ENCODE measurements around the gene CREG1.

The CREG1 gene

DNA sequence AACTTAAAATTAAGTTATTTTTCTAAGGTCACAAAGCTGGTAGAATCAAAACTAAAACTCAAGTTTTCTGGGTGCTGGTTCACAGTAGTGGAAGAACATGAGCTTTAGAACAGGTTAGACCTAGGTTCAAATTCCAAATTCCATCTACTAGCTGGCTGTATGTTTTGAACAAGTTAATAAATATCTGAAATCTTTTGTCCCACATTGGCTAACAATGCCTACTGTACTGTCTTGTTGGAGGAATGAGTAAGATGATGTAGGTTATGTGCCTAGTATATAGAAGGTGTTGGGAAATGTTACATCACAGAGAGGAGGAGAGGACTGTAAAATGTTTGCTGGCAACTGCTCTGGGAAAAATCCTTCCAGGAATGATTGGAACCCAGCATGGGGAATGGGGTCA lies 21.2 kb downstream of the CREG1 start:
- no peak for DNase-seq (ENCODE audit: low spot score)

GRCh38 chr1:167529829-167530474 lies 23.6 kb downstream of the CREG1 start:
- no peak for DNase-seq (ENCODE audit: low spot score)

GRCh38 chr1:167528057-167528728 lies 25.4 kb downstream of the CREG1 start:
- no peak for DNase-seq (ENCODE audit: low spot score)

DNA sequence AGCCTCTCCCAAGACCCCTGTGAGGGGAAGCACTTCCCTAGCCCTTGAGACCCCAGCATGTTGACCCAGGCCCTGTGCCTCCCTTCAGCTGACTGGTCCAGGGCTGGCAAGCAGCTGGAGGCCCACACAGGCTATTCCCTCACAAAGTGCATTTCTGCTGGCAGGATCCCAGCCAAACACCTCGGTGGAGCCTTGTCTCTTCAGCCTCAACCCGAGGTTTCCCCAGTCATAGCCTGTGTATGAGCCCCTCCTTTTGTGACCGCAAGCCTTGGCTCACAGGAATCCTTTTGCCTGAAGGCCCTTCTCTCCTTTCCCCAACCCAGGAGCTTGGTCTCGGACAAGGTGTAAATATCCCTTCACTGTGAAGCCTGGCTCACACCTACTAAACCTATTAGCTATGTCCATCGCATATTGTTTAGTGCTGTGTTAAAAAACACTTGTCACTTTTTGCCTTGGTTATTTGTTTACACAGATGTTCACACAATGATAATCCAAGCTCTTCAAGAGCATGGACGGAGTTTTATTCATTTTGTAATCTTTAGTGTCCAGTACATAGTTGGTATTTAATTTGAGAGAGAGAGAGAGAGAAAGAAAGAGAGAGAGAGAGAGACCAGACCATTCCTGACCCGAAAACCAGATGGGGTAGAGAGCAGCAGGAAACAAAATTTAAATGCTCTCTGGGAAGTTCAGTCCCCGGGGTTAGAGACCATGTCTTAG lies 26.7 kb downstream of the CREG1 start:
- no peak for DNase-seq (ENCODE audit: low spot score)

DNA sequence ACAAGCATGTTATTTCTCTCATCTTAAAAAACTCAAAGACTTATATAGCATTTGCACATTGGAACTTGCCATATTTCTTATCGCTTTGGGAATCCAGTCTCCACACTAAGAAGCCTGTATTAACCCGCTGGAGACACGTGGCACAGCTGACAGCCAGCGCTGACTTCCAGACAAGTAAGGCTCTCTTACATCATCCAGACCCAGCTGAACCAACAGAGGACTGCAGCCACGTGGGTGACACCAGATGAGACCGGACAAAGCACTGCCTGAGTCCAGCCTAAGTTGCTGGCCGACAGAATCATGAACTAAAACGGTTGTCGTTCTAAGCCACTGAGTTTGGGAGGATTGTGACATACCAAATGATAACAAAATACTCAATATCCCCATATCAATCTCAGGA lies 28.9 kb downstream of the CREG1 start:
- no peak for DNase-seq (ENCODE audit: low spot score)

- no peak for DNase-seq (ENCODE audit: low spot score)
Measured at GRCh38 chr1:167522246-167522645, 31.3 kb downstream of the CREG1 start.

DNA sequence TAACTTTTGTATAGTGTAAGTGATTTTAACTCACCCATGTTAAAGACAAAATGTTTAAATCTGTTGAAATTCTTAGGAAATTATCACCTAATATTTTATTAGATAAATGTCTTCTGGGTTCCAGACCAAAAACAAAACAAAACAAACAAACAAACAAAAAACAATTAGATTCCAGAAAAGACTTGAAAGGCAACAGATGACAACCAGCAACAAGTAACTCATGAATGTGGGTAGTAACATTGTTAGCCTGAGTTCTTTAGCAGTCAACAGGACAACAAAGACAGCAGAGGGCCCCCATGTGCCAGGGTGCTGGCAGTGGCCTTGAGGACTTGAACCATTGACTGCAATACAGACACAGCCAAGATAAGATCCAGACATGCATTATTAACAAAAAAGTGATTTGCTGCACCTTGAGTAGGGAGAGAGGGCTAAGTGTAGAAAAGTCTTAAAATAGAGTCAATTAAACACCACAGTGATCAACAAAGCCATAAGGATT lies 32.8 kb downstream of the CREG1 start:
- peak; percentile 61 for DNase-seq (ENCODE audit: low spot score)

GRCh38 chr1:167518331-167518700 lies 35.2 kb downstream of the CREG1 start, which contains the start of gene CD247:
TSS of gene CD247 (minus strand) at chr1:167518529. CDS start at chr1:167518465, 64 bp downstream.
- no peak for DNase-seq (ENCODE audit: low spot score)

GRCh38 chr1:167517535-167518330 lies 35.8 kb downstream of the CREG1 start:
- DNase-seq (ENCODE audit: low spot score), result no peak

GRCh38 chr1:167516404-167517388 lies 36.9 kb downstream of the CREG1 start:
- DNase-seq (ENCODE audit: low spot score), result no peak

DNA sequence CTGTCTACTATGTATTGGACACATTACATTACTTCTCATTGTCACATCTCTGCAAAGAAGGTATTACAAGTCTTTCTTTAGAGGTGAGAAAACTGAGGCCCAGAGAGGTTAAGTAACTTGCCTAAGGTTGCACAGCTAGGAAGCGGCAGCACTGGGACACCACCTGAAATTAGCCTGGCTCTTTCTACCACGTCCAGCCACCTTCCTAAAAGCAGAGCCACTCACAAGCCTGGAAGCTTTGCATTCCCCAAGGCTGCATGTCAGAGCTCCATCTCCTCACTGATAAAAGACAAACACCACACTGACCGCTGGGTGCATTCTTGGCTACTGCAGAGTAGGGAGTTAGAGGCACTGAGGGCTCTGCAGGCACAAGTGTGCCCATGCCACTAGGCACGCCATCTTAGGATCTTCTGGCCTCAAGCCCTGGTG lies 37.7 kb downstream of the CREG1 start:
- no peak for DNase-seq (ENCODE audit: low spot score)

DNA sequence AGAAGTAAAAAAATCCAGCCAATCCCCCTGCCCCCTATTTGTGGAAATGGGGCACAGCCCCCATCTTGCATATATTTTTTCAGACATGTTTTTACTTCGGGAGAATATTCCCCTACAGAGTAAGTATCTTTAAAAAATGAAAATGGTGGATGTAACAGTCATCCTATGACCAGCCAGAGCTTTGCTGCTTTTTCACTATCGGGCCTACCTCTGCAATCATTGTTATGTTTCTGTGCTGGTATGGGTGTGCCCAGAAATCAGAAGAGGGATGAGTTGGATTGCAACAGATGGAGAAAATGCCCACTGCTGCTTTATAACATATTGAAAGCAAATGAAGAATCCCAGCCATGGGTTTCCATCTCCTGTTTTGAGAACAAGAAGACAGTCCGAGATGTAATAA lies 38.1 kb downstream of the CREG1 start:
- DNase-seq (ENCODE audit: low spot score), result no peak

GRCh38 chr1:167514288-167514687 lies 39.3 kb downstream of the CREG1 start:
- no peak for DNase-seq (ENCODE audit: low spot score)

GRCh38 chr1:167512046-167512654 lies 41.4 kb downstream of the CREG1 start:
- no peak for DNase-seq (ENCODE audit: low spot score)

DNA sequence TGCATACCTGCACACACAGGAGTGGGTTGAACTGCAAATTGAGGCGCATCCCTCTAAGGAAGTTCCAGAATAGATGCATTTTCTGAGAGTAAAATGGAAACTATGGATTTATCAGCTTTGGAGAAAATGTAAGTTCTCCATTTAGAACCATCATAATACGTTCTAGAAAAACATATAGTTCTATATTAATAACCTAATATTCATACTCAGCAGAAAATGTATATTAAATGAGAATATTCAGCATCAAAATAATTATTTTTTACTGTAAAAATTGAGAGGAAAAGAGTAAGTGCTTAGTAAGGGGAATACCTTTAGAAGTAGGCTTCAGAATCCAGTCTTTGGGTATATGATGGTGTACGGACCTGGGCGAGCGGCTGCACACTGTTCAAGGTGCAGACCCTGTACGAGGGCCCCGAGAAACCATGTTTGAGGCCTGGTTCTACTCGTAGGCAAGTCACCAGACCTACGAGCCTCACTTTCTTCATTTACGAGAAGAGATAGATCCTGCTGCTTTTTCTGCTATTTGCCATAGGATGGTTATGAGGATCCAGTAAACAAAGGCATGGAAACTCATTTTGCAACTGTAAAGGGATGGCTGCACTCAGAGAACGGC lies 42.1 kb downstream of the CREG1 start:
- no peak for DNase-seq (ENCODE audit: low spot score)

- DNase-seq (ENCODE audit: low spot score), result no peak
Measured at GRCh38 chr1:167510881-167511280, 42.7 kb downstream of the CREG1 start.

DNA sequence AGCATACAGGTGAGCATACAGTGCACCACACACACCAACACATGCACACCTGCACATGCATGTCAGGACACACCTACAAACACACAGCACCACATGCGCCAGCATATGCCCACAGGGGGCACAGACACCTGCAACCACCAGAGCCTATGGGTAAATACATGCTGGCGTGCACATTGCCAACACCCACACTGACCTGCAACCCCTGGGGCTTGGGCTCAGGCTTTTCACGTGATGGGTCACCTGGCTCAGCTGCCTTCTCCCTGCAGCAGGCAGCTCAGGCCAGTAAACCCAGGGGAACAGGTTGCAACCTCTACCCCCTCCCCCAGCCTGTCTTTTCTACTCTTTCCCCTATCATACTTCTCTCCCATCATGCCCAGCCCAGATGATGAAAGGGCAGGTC lies 43.3 kb downstream of the CREG1 start:
- no peak for DNase-seq (ENCODE audit: low spot score)

DNA sequence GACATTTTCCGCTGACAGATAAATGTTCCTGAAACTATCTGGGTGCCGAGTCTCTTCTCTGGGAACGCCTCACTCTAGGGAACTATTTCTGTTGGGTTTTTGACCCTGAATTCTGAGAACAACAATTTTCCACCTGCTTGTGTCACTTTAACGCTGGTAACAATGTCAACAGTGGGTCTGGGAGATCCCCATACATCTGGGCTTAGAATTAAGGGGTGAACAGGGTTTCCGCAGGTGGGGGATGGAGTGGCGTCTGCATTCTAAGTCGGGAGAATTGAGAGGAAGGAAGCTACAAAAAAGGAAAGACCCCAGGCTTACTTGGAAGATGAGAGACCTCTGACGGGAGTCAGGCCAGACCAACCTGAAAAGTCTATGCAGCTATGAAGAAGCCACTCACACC lies 44.0 kb downstream of the CREG1 start:
- DNase-seq (ENCODE audit: low spot score), result no peak

- DNase-seq (ENCODE audit: low spot score), result no peak
Measured at GRCh38 chr1:167507719-167508118, 45.8 kb downstream of the CREG1 start.

DNA sequence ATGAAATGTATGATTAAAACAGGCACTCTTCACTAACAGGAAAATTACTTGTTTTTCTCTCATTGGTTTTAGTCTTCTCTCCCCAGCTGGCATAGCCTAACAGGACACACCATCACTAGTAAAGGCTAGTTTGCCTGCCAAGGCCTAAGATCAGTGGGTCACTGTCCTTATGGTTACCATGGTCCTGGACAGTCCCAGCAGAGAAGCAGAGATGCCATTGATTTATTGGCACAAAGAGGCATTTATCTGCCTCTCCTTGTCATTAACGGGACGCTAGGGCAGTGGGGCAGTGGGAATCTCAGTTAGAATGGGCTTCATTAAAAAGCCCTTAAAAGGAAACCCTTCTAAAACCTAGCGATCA lies 49.1 kb downstream of the CREG1 start:
- no peak for DNase-seq (ENCODE audit: low spot score)

Measured in hematopoietic multipotent progenitor cell treated with erythropoietin and hydrocortisone succinate and interleukin-3 and kit ligand, for 17 days (in vitro differentiated cells).